HG02884 (cell line): ENCODE measurements around the gene AGAP1.

Source experiments
- ATAC-seq: cut with Tn5 transposase; IDR thresholded peaks from one replicate; pipeline ENCODE4 v1.9.1; 2021; ENCODE audit warnings: mild to moderate bottlenecking, moderate library complexity; ENCODE audit not compliant: unreplicated experiment

The AGAP1 gene

DNA sequence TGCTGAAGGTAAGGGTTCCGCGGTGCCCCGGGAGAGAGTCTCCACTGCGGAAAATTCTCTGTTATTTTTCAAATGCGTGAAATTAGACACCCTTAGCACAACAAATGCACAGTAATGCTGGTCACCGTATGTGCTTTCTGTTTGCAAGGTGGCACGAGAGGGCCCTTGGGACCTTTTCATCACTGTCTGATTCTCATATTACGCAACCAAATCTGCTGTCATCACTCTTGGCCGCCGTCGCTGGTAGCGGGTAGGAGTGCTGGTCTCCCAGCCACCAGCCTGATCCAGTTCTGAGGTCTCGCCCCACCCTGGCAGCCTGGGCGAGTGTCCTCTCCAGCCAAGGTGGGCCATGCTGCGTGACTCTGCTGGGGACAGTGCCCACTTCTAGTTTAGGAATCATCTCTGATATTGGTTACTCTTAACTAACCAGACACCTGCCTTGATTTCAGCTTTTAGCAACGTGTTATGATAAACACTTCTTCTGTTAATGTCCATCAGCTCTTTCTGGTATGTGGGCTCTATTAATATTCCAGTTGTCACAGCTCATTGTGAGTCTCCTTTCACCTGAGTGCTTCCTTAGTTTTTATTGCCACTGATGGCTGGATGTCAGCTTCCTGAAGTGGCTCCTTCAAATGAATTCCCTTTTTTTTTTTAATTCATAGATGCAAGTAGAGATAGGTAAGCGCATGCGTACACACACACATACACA is 474.9 kb downstream of the AGAP1 start:
- no peak for ATAC-seq

DNA sequence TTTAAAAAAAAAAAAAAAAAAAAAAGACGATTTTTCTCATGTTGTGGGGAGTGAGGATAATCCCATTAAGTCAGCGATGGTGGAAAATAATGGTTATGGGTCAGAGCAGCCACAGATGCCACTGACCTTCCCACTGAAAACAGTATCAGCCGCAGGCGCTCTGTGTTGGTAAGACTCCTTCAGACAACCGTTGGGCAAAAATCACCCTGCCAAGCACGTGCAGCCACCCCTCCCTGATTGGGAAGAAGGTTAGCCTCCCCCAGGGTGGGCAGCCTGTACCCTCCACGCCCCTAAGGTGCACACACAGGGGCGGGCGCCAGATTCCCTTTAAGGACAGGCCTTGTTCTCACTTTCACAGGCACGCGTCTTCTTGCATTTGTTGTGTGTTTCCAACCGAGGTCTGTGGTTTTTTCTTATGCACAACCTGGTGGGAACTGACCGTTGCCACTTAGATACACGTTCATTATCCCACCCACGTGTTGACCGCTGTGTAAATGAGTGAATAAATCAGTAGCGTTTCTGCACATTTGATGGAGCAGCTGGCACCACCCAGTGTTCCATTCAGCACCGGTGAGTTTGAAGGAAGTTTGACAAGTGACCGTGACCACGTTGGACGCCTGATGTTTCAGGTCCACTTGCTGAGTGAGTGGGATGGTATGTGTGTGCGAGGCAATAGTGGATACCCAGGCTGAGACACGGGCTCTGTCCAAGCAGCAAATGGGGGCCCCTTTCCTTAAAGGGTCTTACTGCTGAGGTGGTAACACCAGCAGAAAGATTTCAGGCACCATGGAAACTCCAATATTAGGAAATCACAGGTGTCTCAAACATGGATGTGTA is 476.6 kb downstream of the AGAP1 start:
- no peak for ATAC-seq

DNA sequence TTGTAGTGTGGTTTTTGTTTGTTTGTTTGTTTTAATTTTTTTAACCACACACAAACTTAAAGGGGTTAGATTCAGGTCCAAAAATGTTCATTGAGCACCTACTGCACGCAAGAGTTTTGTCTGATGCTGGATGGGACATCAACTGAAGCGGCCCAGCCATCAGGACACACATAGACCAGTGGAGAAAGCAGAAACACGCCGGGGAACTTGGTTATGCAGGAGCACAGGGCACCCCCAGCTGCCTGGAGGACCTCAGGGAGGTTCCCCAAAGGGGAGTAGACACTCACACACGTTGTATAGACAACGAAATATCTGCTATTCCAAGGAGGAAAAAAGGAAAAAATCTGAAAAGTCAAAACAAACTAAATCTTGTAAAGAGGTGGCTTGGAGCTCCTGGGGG is 482.7 kb downstream of the AGAP1 start:
- ATAC-seq, result no peak

DNA sequence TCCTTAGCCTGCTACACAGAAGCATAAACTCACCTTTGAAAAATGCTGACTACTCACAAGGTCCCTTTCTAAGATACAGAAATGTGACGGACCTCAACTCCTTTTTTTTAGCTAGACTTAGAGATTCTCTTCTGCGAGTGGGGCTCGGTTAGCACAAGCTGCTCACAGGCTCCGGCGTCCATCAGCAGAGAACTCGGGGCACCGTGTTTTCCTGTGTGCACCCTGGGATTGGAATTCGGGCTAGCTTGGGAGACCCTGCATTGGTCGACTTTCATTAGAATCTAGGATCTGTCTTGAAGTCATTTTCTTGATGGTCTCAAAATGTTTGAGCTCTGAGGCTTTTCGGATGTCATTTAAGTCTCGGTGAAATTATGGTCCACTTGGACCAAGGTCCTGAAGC is 483.1 kb downstream of the AGAP1 start:
- no peak for ATAC-seq

DNA sequence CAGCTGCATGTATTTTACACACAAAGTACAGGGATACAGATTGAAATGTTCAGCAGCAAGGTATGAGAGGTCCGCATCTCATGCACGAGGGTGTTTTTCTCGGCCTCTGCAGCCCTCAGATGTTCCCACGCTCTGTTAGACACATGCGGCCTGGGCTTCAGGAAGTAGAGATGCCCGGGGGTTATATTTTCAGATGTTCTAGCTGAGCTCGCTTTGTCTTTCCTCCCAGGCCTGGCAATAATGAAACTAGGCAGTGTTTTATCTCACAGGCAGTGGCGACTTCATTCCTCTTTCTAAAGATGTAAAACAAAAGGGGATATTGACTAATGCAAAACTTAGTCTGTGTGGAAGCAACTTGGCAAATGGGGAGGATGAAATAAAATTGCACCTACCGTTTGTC is 483.6 kb downstream of the AGAP1 start:
- ATAC-seq, result no peak

DNA sequence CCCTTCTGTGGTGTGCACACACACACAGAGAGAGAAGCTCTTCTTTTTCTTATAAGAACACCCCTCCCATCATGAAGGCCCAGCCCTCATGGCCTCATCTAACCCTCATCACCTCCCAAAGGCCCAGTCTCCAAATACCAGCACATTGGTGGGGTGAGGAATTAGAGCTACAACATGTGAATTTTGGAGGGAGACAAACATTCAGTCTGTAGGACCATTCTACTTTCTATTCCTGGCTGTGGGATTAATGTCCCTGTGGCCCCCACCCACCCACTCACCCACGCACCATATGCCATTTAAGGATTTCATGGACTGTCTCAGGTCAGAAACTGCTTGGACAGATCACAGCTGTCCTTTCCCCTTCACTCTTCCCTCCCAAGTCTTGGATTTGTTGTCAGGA is 484.2 kb downstream of the AGAP1 start:
- no peak for ATAC-seq

DNA sequence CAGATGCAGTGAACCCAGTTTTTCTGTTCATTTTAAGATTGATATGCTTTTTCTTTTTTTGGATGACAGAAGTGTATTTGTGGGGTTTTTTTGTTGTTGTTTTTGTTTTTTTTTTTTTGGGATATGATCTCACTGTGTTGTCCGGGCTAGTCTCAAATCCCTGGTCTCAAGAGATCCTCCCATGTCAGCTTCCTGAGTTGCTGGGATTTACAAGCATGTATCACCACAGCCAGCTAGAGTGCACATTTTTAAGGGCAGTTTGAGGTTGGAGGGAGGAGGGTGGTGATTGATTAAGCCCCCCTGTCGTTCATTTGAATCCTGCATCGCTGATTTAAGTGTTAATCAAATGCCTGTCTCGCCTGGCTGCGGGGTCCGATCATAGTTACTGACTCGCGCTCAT is 485.2 kb downstream of the AGAP1 start:
- ATAC-seq, result no peak

DNA sequence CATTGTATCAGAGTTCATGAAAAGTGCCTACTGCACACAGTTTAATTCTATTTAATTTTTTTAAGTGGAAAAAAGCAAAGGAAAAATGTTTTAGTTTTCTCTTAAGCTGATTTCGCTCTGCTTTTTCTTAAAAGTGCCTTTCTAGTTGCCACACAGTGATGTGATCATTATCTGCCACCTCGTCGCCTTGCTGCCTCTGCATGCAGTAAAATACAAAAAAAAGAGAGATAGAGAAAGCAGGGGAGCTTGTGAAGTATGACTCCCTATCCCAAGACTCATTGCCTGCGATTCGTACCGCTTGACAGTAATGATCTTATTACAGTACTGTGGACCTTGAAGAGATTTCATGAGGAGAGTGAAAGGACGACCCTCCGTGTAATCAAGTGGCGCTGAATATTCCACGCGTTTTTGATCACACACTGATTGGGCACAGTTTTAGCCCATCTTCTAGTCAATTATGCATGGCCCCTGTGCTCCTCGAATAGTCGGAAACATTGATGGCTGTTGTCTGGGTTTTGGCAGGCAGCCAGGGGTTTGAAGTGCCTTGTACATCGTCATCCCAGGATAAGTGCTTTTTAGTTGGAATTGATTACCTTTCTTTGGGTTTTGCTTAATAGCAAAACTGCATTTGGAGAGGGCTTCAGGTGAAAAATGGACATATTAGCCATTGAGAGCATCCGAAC is 486.1 kb downstream of the AGAP1 start:
- no peak for ATAC-seq

DNA sequence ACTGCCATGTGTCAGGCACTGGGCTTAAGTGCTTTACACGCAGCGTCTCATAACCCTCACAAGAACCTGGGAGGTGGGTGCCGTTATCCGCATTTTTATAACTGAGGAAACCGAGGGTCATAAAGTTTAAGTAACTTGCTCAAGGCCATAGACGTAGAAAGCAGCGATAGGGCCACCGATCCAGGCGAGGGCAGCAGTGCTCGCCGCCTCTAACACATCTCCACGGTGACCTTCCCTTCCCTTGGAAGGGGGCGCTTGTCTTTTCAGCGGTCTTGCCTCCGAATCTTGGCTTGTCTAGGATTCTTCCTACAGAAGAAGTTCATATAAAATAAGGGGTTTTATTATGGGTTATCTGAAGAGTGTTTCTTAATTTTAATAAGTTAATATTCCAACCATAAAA is 487.8 kb downstream of the AGAP1 start:
- no peak for ATAC-seq

DNA sequence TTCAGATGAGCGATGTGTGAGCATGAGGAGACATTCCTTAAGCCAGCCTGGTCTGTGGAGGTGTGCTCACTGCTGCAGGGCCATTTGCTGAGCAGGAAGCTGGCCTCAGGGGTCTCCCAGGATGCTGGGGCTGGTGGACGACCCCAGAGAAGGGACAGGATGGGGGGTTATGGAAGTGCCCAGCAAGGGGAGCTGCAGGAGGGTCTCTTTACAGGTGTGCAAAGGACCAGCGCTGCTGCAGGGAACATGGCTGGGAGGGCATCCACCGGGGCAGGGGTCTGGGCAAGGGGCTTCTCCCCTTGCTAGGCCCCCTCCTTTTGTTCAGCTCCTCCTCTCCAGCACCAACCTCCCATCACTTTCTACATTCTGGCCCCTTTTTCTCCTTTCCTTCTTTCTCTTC is 489.2 kb downstream of the AGAP1 start:
- no peak for ATAC-seq

DNA sequence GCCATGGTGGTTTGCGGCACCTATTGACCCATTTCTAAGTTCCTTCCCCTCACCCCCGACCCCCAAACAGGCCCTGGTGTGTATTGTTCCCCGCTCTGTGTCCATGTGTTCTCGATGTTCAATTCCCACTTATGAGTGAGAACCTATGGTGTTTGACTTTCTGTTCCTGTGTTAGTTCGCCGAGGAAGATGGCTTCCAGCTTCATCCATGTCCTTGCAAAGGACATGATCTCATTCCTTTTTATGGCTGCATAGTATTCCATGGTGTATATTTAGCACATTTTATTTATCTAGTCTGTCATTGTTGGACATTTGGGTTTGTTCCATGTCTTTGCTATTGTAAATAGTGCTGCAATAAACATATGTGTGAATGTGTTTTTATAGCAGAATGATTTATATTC is 490.7 kb downstream of the AGAP1 start:
- no peak for ATAC-seq

DNA sequence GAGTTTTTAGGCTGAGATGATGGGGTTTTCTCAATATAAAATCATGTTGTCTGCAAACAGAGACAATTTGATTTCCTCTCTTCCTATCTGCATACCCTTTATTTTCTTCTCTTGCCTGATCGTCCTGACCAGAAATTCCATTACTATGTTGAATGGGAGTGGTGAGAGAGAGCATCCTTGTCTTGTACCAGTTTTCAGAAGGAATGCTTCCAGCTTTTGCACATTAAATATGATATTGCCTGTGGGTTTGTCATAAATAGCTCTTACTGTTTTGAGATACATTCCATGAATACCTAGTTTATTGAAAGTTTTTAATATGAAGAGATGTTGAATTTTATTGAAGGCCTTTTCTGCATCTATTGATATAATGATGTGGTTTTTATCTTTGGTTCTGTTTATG is 492.5 kb downstream of the AGAP1 start:
- no peak for ATAC-seq

DNA sequence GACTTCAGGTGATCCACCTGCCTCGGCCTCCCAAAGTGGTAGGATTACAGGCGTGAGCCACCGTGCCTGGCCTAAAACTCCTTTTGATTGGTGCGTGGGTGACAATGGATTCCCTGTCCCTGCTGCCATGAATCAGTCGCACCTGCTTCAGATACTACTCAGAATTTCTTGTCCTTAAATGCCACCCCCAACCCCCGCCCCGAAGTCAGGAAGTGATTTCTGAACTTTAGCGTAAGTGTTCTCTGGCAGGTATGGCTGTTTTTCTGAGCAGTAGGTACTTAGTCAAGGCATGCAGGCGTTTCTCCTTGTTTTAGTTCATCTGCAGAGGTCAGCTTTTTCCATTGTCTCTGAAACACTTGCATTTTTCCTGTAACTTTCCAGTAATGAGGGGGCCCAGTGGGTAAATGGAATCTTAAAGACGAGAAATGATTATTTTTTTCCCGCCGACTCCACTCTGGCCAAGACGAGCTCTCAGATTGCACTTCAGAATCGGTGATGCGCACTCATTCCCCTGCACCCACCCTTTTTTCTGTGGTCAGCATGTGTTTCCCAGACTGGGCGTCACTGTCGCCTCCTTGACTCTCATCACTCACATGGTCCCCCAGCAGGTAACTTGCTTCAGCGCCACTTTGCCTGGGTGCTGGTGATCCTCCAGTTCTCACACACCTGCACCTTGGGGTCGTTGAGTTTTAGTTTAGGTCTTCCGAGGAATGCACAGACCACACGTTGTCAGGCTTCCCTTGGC is 494.6 kb downstream of the AGAP1 start:
- no peak for ATAC-seq

DNA sequence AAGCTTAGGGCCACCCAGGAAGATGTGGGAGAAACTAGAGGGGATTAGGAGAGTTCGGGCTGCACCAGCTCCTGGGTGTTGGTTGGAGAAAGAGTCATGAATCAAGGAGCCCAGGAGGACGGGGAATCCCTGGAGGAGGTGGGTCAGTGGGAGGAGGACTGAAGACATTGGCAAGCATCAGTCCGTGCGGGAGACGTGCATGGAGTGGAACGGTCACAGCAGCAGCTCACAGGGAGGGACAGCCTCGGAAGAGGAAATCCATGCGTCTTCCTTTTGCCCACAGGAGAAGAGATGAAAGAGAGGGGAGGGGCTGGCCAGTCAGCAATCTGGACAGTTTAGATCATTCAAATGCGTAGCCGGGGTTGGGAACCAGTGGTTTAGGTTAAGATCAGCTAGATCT is 495.7 kb downstream of the AGAP1 start:
- ATAC-seq, result no peak

DNA sequence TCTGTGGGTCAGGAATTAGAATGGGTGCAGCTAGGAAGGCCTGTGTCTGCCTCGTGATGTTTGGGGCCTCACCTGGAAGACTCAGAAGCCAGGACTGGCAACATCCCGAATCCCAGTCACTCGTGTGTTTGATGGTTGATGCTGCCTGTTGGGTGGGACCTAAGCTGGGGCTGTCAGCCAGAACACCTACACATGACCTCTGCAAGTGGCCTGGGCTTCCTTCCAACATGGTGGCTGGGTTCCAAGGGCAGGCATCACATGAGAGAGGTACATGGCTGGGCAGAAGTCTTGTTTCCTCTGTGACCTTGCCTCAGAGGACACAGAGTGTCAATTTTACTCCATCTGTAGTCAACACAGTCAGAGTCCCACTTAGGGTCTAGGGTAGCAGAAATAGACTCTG is 496.5 kb downstream of the AGAP1 start:
- no peak for ATAC-seq

DNA sequence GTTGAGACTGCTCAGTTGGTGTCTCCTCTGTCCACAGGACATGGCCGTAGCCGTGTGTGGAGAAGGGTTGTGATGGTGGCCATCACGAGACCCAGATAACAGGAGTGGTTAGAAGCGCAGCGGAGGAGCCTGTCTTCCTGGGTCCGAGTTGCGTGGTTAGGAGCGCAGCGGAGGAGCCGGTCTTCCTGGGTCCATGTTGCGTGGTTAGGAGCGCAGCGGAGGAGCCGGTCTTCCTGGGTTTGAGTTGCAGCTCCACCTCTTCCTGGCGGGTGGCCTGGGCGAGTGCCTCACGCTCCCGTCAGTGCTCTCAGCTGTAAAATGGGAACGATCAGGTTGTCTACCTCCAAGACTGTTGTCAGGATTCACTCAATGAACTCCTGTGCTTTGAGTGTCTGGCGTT is 498.2 kb downstream of the AGAP1 start:
- no peak for ATAC-seq

DNA sequence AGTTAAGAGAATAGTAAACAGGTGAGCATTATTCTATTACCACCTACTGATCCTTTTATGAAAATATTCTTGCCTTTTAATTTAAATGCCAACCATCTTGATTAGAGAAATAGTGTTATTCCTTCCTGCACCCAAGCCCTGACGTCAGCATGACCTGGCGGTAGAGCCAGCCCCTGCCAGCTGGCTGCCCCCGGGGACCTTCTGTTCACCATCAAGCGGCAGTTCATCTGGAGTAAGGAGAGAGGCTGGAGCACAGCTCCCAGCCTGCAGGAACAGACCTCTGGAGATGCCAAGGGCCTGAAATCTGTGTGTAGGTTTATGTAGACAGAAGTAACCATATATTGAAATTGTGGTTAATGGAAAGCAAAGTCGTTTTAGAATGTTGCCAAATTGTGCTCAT is 502.6 kb downstream of the AGAP1 start:
- ATAC-seq, result no peak

DNA sequence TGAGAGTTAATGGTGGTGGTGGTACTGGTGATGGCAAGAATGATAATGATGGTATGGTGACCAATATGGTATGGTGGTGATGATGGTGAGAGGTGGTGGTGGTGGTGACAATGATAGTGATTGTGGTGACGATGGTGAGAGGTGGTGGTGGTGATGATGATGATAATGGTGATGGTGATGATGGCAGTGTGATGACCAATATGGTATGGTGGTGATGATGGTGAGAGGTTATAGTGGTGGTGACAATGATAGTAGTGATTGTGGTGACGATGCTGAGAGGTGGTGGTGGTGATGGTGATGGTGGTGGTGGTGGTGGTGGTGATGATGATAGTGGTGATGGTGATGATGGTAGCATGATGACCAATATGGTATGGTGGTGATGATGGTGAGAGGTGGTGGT is 505.2 kb downstream of the AGAP1 start:
- ATAC-seq, result no peak

DNA sequence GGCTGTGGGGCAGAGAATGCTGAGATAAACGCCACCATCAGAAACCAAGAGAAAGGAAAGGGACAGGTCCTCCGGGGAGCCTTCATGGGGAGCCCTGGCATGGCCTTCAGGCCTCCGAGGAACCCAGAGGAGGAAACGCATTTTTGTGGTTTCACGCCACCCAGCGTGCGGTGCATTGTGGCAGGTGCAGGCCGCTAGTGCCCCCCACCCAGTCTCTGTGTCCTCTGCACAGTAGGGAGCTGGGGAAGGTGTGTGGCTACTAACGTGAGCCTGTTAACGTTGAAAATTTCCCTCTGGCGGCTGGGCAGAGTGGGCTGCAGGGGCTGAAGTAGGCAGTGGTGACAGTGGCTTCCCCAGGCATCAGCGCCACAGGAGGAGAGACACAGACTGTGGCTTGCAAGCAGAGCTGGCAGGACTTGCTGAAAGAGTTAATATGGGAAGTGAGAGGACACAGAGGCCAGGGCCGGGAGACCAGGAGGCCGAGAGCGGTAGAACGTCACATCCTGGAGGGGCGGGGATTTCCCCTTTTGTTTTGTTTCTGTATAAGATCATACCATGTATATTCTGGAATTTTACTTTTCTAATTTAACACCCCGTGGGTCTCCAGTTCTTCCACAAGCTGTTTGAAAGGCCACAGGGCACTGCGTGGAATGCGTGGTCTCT is 507.5 kb downstream of the AGAP1 start:
- no peak for ATAC-seq

DNA sequence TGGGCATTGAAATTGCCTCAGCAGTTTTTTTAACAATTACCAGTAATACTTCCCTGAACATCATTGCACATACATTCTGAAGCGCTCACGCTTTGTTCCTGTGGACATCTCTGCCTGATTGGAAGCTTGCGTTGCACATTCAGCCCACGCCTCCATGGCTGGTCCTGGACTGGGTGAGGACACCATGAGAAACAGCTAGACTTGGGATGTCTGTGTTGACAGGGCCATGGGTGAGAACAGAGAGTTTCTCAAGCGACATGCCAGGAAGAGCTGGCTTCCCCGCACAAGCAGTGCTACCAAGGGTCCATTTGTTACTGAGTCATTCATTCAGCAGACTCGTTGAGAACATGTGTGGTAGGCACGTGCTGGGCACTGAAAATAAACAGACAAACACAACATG is 508.0 kb downstream of the AGAP1 start:
- ATAC-seq, result no peak

DNA sequence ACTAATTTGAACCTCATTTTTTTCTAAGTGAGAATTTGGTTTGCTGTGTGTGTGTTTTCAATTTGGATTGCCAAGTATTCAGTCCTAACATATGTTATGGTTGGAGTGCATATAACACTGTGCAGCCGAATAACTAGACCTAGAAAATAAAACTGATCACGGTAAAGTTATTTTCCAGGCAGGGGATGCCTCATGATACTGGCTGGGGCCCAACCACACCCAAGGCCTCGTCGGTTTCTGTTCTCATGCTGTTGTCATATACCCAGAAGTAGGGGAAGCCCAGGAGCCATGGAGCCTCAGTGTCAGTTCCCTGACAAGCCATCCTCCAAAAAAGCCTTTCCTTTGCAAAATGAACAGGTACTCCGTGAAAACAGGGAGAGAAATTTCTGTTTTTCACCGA is 514.2 kb downstream of the AGAP1 start:
- ATAC-seq, result no peak
